A549 (cell line): ENCODE results near the gene UGT3A1. TPM values are rescaled to one million over a fixed set of nuclear protein-coding genes. Genes with fewer than 3 reads are reported as not detected.

Source experiments
- ATAC-seq, 2 experiments: fragments of 200-7000 bp in 1 of 2; fragments of >200 bp in 1 of 2; cut with Nextera tagmentation in 1 of 2; cut with Tn5 transposase in 1 of 2; 3 replicates each; pipeline versions ENCODE4 v1.8.0 to v1.9.1; 2018 to 2020; ENCODE audit warnings: mild to moderate bottlenecking in 1 of 2, moderate library complexity in 1 of 2
- CTCF ChIA-PET: fragments of 300-600 bp; sonication (Branson Sonifier 250); formaldehyde crosslinking; extraction: SDS; loops from one replicate; lab custom pipeline; 2021; ENCODE audit warnings: antibody characterized with exemption, inconsistent platforms; lab: Yijun Ruan, JAX
- POLR2A ChIA-PET: fragments of 350-600 bp; formaldehyde crosslinking; extraction: SDS; loops from one replicate; lab custom pipeline; 2021; ENCODE audit warnings: antibody characterized with exemption, inconsistent platforms; lab: Yijun Ruan, JAX
- DNase-seq, 2 experiments: peaks; one replicate each; pipeline versions ENCODE4 v3.0.0 to v3.0.0-alpha.2; 2011 to 2016; ENCODE audit warnings: low read depth in 1 of 2, low spot score in 1 of 2
- FAIRE-seq: peaks from 2 replicates; lab custom pipeline; 2011; peaks lifted over from hg19 to GRCh38; lab: Jason Lieb, UNC
- H3K27ac ChIP-seq, 2 experiments: fragments of >200 bp; sonication (Bioruptor Twin); formaldehyde crosslinking; 3 replicates each; pipeline ENCODE4 v1.5.1; 2016 to 2017
- H3K4me1 ChIP-seq: fragments of >200 bp; sonication (Bioruptor Twin); formaldehyde crosslinking; 3 replicates; pipeline ENCODE4 v1.6.1; 2016
- H3K4me2 ChIP-seq: fragments of >200 bp; sonication (Bioruptor Twin); formaldehyde crosslinking; 3 replicates; pipeline ENCODE4 v1.6.1; 2016
- H3K4me3 ChIP-seq: fragments of >200 bp; sonication (Bioruptor Twin); formaldehyde crosslinking; 3 replicates; pipeline ENCODE4 v1.5.1; 2016
- H3K9me3 ChIP-seq: fragments of >200 bp; sonication (Bioruptor Twin); formaldehyde crosslinking; 3 replicates; pipeline ENCODE4 v1.6.1; 2016
- BHLHE40 ChIP-seq: IDR thresholded peaks from 2 replicates; pipeline ENCODE4 v1.6.1; 2012; ENCODE audit warnings: low read depth, low read length, inconsistent platforms
- CTCF ChIP-seq: fragments of >200 bp; sonication (Bioruptor Twin); formaldehyde crosslinking; IDR thresholded peaks from 3 replicates; pipeline ENCODE4 v1.5.1; 2016
- E2F6 ChIP-seq: IDR thresholded peaks from 2 replicates; pipeline ENCODE4 v1.6.1; 2012; ENCODE audit warnings: low read depth, borderline replicate concordance
- EHMT2 ChIP-seq: fragments of 200-600 bp; sonication (generic); IDR thresholded peaks from 2 replicates; pipeline ENCODE4 v1.6.1; 2016; ENCODE audit warnings: antibody characterized with exemption, low read depth, mild to moderate bottlenecking, moderate library complexity
- EP300 ChIP-seq, 2 experiments: fragments of >200 bp; sonication (Bioruptor Twin); formaldehyde crosslinking; IDR thresholded peaks; 2 replicates in 1 of 2; 3 replicates in 1 of 2; pipeline ENCODE4 v1.6.1; 2016 to 2017
- FOSB ChIP-seq: fragments of 250-450 bp; sonication (Bioruptor Pico); IDR thresholded peaks from 2 replicates; pipeline ENCODE4 v1.5.0; 2020; ENCODE audit warnings: mild to moderate bottlenecking, moderate library complexity
- GATA3 ChIP-seq: IDR thresholded peaks from 2 replicates; pipeline ENCODE4 v1.6.1; 2012; ENCODE audit warnings: borderline replicate concordance
- HOXA7 ChIP-seq: fragments of 250-450 bp; sonication (Bioruptor Pico); IDR thresholded peaks from 2 replicates; pipeline ENCODE4 v1.5.0; 2020; ENCODE audit warnings: mild to moderate bottlenecking, moderate library complexity
- HOXB13 ChIP-seq: fragments of 250-450 bp; sonication (Bioruptor Pico); IDR thresholded peaks from 2 replicates; pipeline ENCODE4 v1.5.0; 2020; ENCODE audit warnings: low read depth, mild to moderate bottlenecking, moderate library complexity
- HOXB5 ChIP-seq: fragments of 250-450 bp; sonication (Bioruptor Pico); IDR thresholded peaks from 2 replicates; pipeline ENCODE4 v1.5.0; 2020; ENCODE audit warnings: mild to moderate bottlenecking, moderate library complexity
- JUN ChIP-seq, 2 experiments: fragments of >200 bp; sonication (Bioruptor Twin); formaldehyde crosslinking; IDR thresholded peaks; 2 replicates in 1 of 2; 3 replicates in 1 of 2; pipeline ENCODE4 v1.6.1; 2016 to 2017
- JUNB ChIP-seq: fragments of >200 bp; sonication (Bioruptor Twin); formaldehyde crosslinking; IDR thresholded peaks from 2 replicates; pipeline ENCODE4 v1.6.1; 2016
- KDM1A ChIP-seq: fragments of 200-600 bp; sonication (generic); IDR thresholded peaks from 2 replicates; pipeline ENCODE4 v1.6.1; 2016; ENCODE audit warnings: low read depth, mild to moderate bottlenecking
- MAFK ChIP-seq: fragments of 450-650 bp; IDR thresholded peaks from 2 replicates; pipeline ENCODE4 v1.6.1; 2014; ENCODE audit not compliant: partially characterized antibody
- MYC ChIP-seq: IDR thresholded peaks from 2 replicates; pipeline ENCODE4 v1.6.1; 2012; ENCODE audit warnings: mild to moderate bottlenecking, inconsistent platforms, low read length, improper control_type of control experiment, borderline replicate concordance
- NFE2L2 ChIP-seq: fragments of 150-350 bp; conservative IDR thresholded peaks from 2 replicates; pipeline ENCODE4 v1.6.1; 2014; ENCODE audit warnings: low read length
- POLR2A ChIP-seq: IDR thresholded peaks from 2 replicates; pipeline ENCODE4 v1.6.1; 2012; ENCODE audit warnings: mild to moderate bottlenecking, low read length
- RAD21 ChIP-seq, 2 experiments: fragments of >200 bp in 1 of 2; sonication (Bioruptor Twin) in 1 of 2; formaldehyde crosslinking in 1 of 2; IDR thresholded peaks in 1 of 2; conservative IDR thresholded peaks in 1 of 2; 2 replicates in 1 of 2; 3 replicates in 1 of 2; pipeline ENCODE4 v1.6.1; 2012 to 2018; ENCODE audit warnings: inconsistent platforms in 1 of 2
- RARB ChIP-seq: fragments of 250-450 bp; sonication (Bioruptor Pico); IDR thresholded peaks from 2 replicates; pipeline ENCODE4 v1.8.0; 2021; ENCODE audit warnings: mild to moderate bottlenecking, moderate library complexity
- RFX5 ChIP-seq: fragments of 450-650 bp; IDR thresholded peaks from 2 replicates; pipeline ENCODE4 v1.7.1; 2014; ENCODE audit warnings: antibody characterized with exemption, mild to moderate bottlenecking, moderate library complexity
- RNF2 ChIP-seq: fragments of 200-600 bp; sonication (generic); IDR thresholded peaks from 2 replicates; pipeline ENCODE4 v1.6.1; 2016; ENCODE audit warnings: low read depth, mild to moderate bottlenecking, antibody characterized with exemption, moderate library complexity, borderline replicate concordance
- SMC3 ChIP-seq: fragments of >200 bp; sonication (Bioruptor Twin); formaldehyde crosslinking; IDR thresholded peaks from 3 replicates; pipeline ENCODE4 v1.6.1; 2018; ENCODE audit warnings: inconsistent platforms
- SREBF2 ChIP-seq: fragments of 450-650 bp; IDR thresholded peaks from 2 replicates; pipeline ENCODE4 v1.6.1; 2014; ENCODE audit warnings: mild to moderate bottlenecking, moderate library complexity
- USF2 ChIP-seq: fragments of 450-650 bp; IDR thresholded peaks from 2 replicates; pipeline ENCODE4 v1.6.1; 2014; ENCODE audit warnings: antibody characterized with exemption
- ZC3H11A ChIP-seq: fragments of 450-650 bp; IDR thresholded peaks from 2 replicates; pipeline ENCODE4 v1.6.1; 2014; ENCODE audit warnings: antibody characterized with exemption, mild to moderate bottlenecking
- ZNF302 ChIP-seq: fragments of 250-450 bp; sonication (Bioruptor Pico); IDR thresholded peaks from 2 replicates; pipeline ENCODE4 v1.9.0; 2021; ENCODE audit warnings: inconsistent platforms, mild to moderate bottlenecking, moderate library complexity
- WGBS: methylation state at CpG from one replicate; pipeline ENCODE4 v1.1.6; 2017; ENCODE audit errors: missing lambda C conversion rate; 5-methylcytosine and 5-hydroxymethylcytosine counted together
- polyA plus RNA-seq, 4 experiments: library from polyadenylated mRNA; depleted of rRNA in 3 of 4; stranded (reverse); fragments of >200 nt; fragmentation: RNase III in 1 of 4; extraction: RNeasy Plus Mini Kit Qiagen cat#74134 plus additional on column Dnase treatment in 1 of 4; gene quantifications; 2 replicates in 3 of 4; 3 replicates in 1 of 4; pipeline ENCODE4 v1.2.3, GENCODE V29; 2011 to 2017
- TF ChIP-seq, protein P1 (sequence below): IDR thresholded peaks from 2 replicates; pipeline ENCODE4 v1.6.1; 2012

Gene UGT3A1
- polyA plus RNA-seq, 2 of the 4 experiments (the other 2 are of a cell fraction): not detected

GRCh38 chr5:35939639-35940038, 51.6 kb downstream of the UGT3A1 start:
- ChIA-PET CTCF (interaction anchor here (6.3 kb wide), 1 partner anchor 14 kb away, joined by 29 read pairs; no protein-coding TSS in a partner anchor), POLR2A (no interaction called here)
- Histone ChIP-seq H3K4me2 (no peak overlapping the region), H3K27ac (no peak overlapping the region), H3K4me1 (no peaks in the 10 kb centered on the region), H3K4me3 (no peak overlapping the region), H3K9me3 (no peaks in the 10 kb centered on the region)
- TF ChIP-seq MYC (no peak), POLR2A (no peak), KDM1A (no peak), BHLHE40 (no peak), HOXA7 (CRISPR knock-in tag) (no peak), SREBF2 (no peak), EP300 (IDR thresholded peaks at IDR 0.05) (no peak), E2F6 (no peak)
- 19% methylated on average over 3 of the region's 3 CpGs for WGBS
- ATAC-seq (no peak), DNase-seq (no peak), FAIRE-seq (no peak)

DNA sequence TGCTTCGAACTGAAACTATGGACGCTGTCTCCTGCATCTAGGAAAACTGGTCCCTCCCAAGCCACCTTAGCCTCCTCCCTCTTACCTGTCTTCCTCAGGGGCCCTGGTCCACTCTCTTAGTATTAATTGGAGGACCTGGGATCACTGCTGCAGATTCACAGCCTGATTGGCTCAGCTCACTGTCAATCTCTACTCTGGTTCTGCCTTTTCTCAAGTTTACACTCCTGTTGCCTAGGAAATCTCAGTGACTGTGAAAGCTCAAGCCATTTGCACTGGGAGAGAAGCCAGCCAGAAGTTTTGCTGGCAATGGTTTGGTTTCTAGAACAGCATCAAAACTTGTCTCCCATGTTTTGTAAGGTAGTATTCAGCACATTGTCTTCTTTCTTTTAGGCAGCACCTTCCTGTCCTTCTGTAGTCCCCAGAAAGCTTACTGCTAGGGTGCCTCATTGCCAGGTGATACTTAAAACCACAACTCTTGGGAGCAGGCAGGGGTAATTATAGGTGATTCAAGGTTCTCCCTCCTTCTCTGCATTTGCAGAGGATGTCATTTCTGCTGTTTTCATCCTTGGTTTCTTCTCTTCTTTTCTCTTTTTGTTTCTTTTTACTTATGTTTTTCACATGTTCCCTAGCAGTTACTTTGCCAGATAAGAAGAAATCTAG, 52.5 kb downstream of the UGT3A1 start, which contains the start of gene CAPSL:
Gene CAPSL (minus strand): TSS at position 55 of the 660 bp plus-strand sequence. CDS start 17,502 bp downstream, outside the sequence.
- 0% methylated on average over 2 of the region's 2 CpGs for WGBS
- FAIRE-seq (no peak), DNase-seq (peak in 1 of 2 experiments; percentile 42), ATAC-seq (no peak; a peak in 1 of 6 replicates)
- Histone ChIP-seq H3K9me3 (no peaks in the 10 kb centered on the region), H3K4me1 (no peaks in the 10 kb centered on the region), H3K27ac (no peak within 1 kb of the TSS), H3K4me3 (no peak within 1 kb of the TSS), H3K4me2 (no peak within 1 kb of the TSS)
- CTCF ChIA-PET: interaction anchor here (6.3 kb wide), 1 partner anchor 13 kb away, joined by 29 read pairs; no protein-coding TSS in a partner anchor
- TF ChIP-seq ZC3H11A: no peak
- TF ChIP-seq BHLHE40: no peak
- TF ChIP-seq CTCF: no peak
- no peak for TF ChIP-seq HOXA7 (CRISPR knock-in tag)
- TF ChIP-seq JUNB: no peak
- no peak for TF ChIP-seq GATA3
- no peak for TF ChIP-seq ZNF302
- TF ChIP-seq RARB (CRISPR knock-in tag): no peak
- no peak for TF ChIP-seq EHMT2
- no peak for TF ChIP-seq NFE2L2
- POLR2A ChIA-PET: no interaction called here

DNA sequence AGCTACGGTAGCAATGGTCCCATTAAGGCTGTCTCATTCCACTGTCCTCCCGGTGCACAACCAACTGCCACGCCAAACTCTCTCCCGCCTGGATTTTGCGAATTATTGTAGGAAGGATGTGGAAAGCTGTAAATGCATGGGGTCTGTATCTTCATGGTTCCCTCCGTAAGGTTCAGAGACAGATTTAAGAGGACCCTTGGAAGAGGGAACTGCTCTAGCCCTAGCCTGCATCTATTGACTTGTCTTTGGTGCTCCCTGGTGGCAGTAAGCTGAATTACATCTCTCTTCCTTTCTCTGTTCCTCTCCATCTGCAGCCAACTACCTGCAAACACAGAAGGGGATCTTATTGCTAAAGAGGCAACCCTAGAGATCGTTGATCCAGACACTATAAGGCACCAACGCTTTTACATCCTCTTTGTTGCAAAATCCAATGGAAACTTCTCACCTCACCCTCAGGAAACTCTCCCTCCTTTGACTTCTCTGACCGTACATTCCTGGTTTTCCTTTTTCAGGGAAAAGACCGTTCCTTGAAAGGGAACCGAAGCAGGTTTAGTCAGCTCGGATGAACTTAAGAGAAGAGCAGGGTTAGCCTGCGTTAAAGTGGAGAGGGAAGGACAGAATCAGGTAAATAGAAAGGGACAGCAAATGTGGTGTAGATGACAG, 64.7 kb downstream of the UGT3A1 start:
- H3K4me3 ChIP-seq: no peak overlapping the region
- FAIRE-seq (no peak), ATAC-seq (peak; percentile 75 to 87; a peak in 5 of 6 replicates), DNase-seq (peak; percentile 43 to 51)
- no peaks in the 10 kb centered on the region for H3K9me3 ChIP-seq
- peak overlapping the region; percentile 52 for H3K4me2 ChIP-seq
- CTCF ChIA-PET: interaction anchor here (0.6 to 4.9 kb wide), 41 partner anchors 8 to 864 kb away, joined by 3 to 79 read pairs (median 4); partner anchors contain the start of gene CAPSL
- no peaks in the 10 kb centered on the region for H3K4me1 ChIP-seq
- 19% methylated on average over 12 of the region's 13 CpGs for WGBS
- POLR2A ChIA-PET: no interaction called here
- H3K27ac ChIP-seq: no peak overlapping the region
- TF ChIP-seq FOSB (CRISPR knock-in tag) (no peak), RFX5 (no peak), USF2 (no peak), RNF2 (no peak), HOXA7 (CRISPR knock-in tag) (no peak), SMC3 (peak; percentile 68), MAFK (no peak), CTCF (peak; percentile 79), RAD21 (conservative IDR thresholded peaks at IDR 0.05 in 1 of 2, IDR thresholded peaks at IDR 0.05 in 1 of 2) (peak; percentile 82 to 86), HOXB5 (no peak), HOXB13 (CRISPR knock-in tag) (no peak), JUN (IDR thresholded peaks at IDR 0.05) (no peak)
- TF ChIP-seq, protein P1, sequence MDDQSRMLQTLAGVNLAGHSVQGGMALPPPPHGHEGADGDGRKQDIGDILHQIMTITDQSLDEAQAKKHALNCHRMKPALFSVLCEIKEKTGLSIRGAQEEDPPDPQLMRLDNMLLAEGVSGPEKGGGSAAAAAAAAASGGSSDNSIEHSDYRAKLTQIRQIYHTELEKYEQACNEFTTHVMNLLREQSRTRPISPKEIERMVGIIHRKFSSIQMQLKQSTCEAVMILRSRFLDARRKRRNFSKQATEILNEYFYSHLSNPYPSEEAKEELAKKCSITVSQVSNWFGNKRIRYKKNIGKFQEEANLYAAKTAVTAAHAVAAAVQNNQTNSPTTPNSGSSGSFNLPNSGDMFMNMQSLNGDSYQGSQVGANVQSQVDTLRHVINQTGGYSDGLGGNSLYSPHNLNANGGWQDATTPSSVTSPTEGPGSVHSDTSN: no peak
